Endothelial cell of umbilical vein (primary cell): ENCODE measurements around the gene CTIF.

Experiments
- CTCF ChIP-seq, 2 donors: IDR thresholded peaks; 1 replicate in 1 of 2; 2 replicates in 1 of 2; pipeline ENCODE4 v1.5.1; 2011; ENCODE audit warnings: low read length in 2 of 2, mild to moderate bottlenecking in 2 of 2, moderate library complexity in 2 of 2, control low read depth in 1 of 2, inconsistent platforms in 1 of 2, low read depth in 1 of 2; ENCODE audit not compliant: insufficient read depth in 1 of 2; ENCODE audit errors: extremely low read depth in 1 of 2
- EZH2 ChIP-seq: IDR thresholded peaks from 2 replicates; pipeline ENCODE4 v1.6.1; 2012; ENCODE audit warnings: borderline replicate concordance, low read depth, mild to moderate bottlenecking, moderate library complexity, low read length, inconsistent platforms; ENCODE audit not compliant: severe bottlenecking
- FOS ChIP-seq: IDR thresholded peaks from 2 replicates; pipeline ENCODE4 v1.6.1; 2011; ENCODE audit warnings: mild to moderate bottlenecking, low read length, moderate library complexity, borderline replicate concordance; ENCODE audit not compliant: insufficient read depth
- GATA2 ChIP-seq: IDR thresholded peaks from 2 replicates; pipeline ENCODE4 v1.7.0; 2011; ENCODE audit warnings: low read depth, mild to moderate bottlenecking, moderate library complexity, mixed read lengths, low read length; ENCODE audit not compliant: insufficient read length, insufficient read depth
- MYC ChIP-seq: IDR thresholded peaks from one replicate; pipeline ENCODE4 v1.6.1; 2011; ENCODE audit warnings: mild to moderate bottlenecking, low read depth, low read length
- POLR2A ChIP-seq: IDR thresholded peaks from 2 replicates; pipeline ENCODE4 v1.6.1; 2012; ENCODE audit warnings: low read depth, mild to moderate bottlenecking, control low read depth, low read length
- POLR2AphosphoS5 ChIP-seq: IDR thresholded peaks from 2 replicates; pipeline ENCODE4 v1.6.1; 2012; ENCODE audit warnings: low read depth, mild to moderate bottlenecking, control low read depth, low read length, moderate library complexity; ENCODE audit not compliant: insufficient read depth

DNA sequence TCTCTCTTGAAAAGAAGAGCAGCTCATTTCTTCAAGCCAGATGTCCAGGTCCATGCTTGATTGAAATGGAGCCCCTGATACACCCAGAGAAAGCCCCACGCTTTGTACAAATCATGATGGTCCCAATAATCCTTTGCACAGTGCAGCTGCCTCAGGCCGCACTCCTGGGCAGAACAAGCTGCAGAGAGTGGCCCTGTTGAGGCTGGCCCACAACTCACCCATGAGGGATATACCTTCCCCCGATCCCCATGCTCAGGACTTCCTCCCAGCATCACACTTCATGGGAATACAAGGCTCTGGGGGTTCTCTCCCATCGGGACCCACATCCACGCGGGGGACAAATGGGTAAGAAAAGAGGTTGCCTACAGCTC is 181.8 kb downstream of the CTIF start:
- no peak for TF ChIP-seq CTCF (IDR thresholded peaks at IDR 0.05; ENCODE audit: extremely low read depth in 1 of 2, insufficient read depth in 1 of 2, low read depth in 1 of 2, low read length in 2 of 2)
- TF ChIP-seq EZH2 = no peak
- no peak for TF ChIP-seq POLR2A
- TF ChIP-seq POLR2AphosphoS5 = no peak
- TF ChIP-seq GATA2 = no peak
- no peak for TF ChIP-seq FOS
- TF ChIP-seq MYC = no peak
